Activated CD8-positive, alpha-beta memory T cell treated with anti-CD3 and anti-CD28 coated beads for 1 hour (primary cell): ENCODE results near the gene TMEM243.
A peak's percentile ranks its signal among the peaks of the same experiment; 100 is the strongest.

Experiments
- DNase-seq, 2 donors: peaks; one replicate each; pipeline ENCODE4 v3.0.0-alpha.2; 2020; ENCODE audit warnings: low read depth in 1 of 2; ENCODE audit errors: extremely low read depth in 1 of 2

The TMEM243 gene

GRCh38 chr7:87170828-87171227 lies 48.7 kb downstream of the TMEM243 start:
- no peak for DNase-seq

- no peak for DNase-seq
Observed at GRCh38 chr7:87164433-87164832, 55.1 kb downstream of the TMEM243 start.

- no peak for DNase-seq
Observed at GRCh38 chr7:87159538-87159937, 60.0 kb downstream of the TMEM243 start.

GRCh38 chr7:87156709-87157108 lies 62.8 kb downstream of the TMEM243 start:
- no peak for DNase-seq

GRCh38 chr7:87155788-87156187 lies 63.7 kb downstream of the TMEM243 start:
- DNase-seq = no peak

GRCh38 chr7:87154569-87154968 lies 65.0 kb downstream of the TMEM243 start:
- no peak for DNase-seq

- DNase-seq = no peak
Observed at GRCh38 chr7:87154166-87154565, 65.4 kb downstream of the TMEM243 start.

GRCh38 chr7:87152897-87153641 lies 66.5 kb downstream of the TMEM243 start:
- DNase-seq = no peak

- peak; percentile 51 to 80 for DNase-seq
Observed at GRCh38 chr7:87152112-87152896, 67.2 kb downstream of the TMEM243 start, which contains the start of gene DMTF1. Gene DMTF1 (plus strand): TSS chr7:87152453. CDS start chr7:87164942, 12,489 bp downstream.

GRCh38 chr7:87151729-87152111 lies 67.8 kb downstream of the TMEM243 start:
- DNase-seq = no peak

- DNase-seq = no peak
Observed at GRCh38 chr7:87151002-87151728, 68.4 kb downstream of the TMEM243 start.

- DNase-seq = no peak
Observed at GRCh38 chr7:87148332-87148955, 71.1 kb downstream of the TMEM243 start.

- DNase-seq = no peak
Observed at GRCh38 chr7:87147500-87147899, 72.0 kb downstream of the TMEM243 start.

GRCh38 chr7:87146740-87147386 lies 72.7 kb downstream of the TMEM243 start:
- DNase-seq = no peak
